GM12878 (cell line): ENCODE measurements around the gene CDC25C. TPM values are rescaled to one million over a fixed set of nuclear protein-coding genes. Genes with fewer than 3 reads are reported as not detected.

Experiments used
- ATAC-seq: fragments of 200-7000 bp; cut with Tn5 transposase; 3 replicates; pipeline ENCODE4 v1.9.1; 2020; ENCODE audit warnings: mild to moderate bottlenecking, moderate library complexity
- BruUV-seq: library from RNA; stranded (reverse); fragments of 400-500 nt; replicated peaks from 2 replicates; lab custom pipeline; 2021; lab: Mats Ljungman, UMichigan
- CTCF ChIA-PET: fragments of 300-600 bp; sonication (Branson Sonifier 250); formaldehyde crosslinking; extraction: SDS; loops from one replicate; lab custom pipeline; 2021; ENCODE audit warnings: inconsistent platforms; lab: Yijun Ruan, JAX
- POLR2A ChIA-PET: fragments of 350-600 bp; formaldehyde crosslinking; extraction: SDS; loops from one replicate; lab custom pipeline; 2021; ENCODE audit warnings: inconsistent platforms; lab: Charles Lee
- RAD21 ChIA-PET: fragments of 300-600 bp; sonication (Branson Sonifier 250); formaldehyde crosslinking; loops from one replicate; lab custom pipeline; 2023; ENCODE audit warnings: antibody characterized with exemption; ENCODE audit not compliant: unreplicated experiment; lab: Charles Lee
- SMC1A ChIA-PET: fragments of 300-600 bp; sonication (Branson Sonifier 250); formaldehyde crosslinking; loops from one replicate; lab custom pipeline; 2023; ENCODE audit not compliant: unreplicated experiment, uncharacterized antibody; lab: Charles Lee
- DNase-seq: peaks from one replicate; pipeline ENCODE4 v3.0.0-alpha.2; 2011; ENCODE audit warnings: low read depth, low spot score
- FAIRE-seq: peaks from 3 replicates; lab custom pipeline; 2011; peaks lifted over from hg19 to GRCh38; lab: Jason Lieb, UNC
- H2AFZ ChIP-seq: 2 replicates; pipeline ENCODE4 v1.6.0; 2011; ENCODE audit warnings: low read depth, low read length, control low read depth; ENCODE audit not compliant: control insufficient read depth
- H3K27ac ChIP-seq: 2 replicates; pipeline ENCODE4 v1.5.1; 2011; ENCODE audit warnings: control low read depth; ENCODE audit not compliant: control insufficient read depth, insufficient read depth
- H3K27me3 ChIP-seq, 2 experiments: replicated peaks in 1 of 2; 2 replicates each; pipeline versions ENCODE4 v1.6.0 to v1.6.1; 2011; ENCODE audit warnings: low read length in 1 of 2; ENCODE audit not compliant: control insufficient read depth in 2 of 2, insufficient read depth in 2 of 2
- H3K36me3 ChIP-seq, 2 experiments: 2 replicates each; pipeline ENCODE4 v1.5.1; 2011; ENCODE audit warnings: low read length in 1 of 2; ENCODE audit not compliant: control insufficient read depth in 2 of 2, insufficient read depth in 2 of 2
- H3K4me1 ChIP-seq: 2 replicates; pipeline ENCODE4 v1.6.1; 2011; ENCODE audit warnings: mild to moderate bottlenecking, low read length, moderate library complexity, mixed read lengths; ENCODE audit not compliant: control insufficient read depth, insufficient read depth
- H3K4me2 ChIP-seq: 2 replicates; pipeline ENCODE4 v1.6.0; 2011; ENCODE audit warnings: control low read depth; ENCODE audit not compliant: control insufficient read depth, insufficient read depth
- H3K4me3 ChIP-seq: fragments of 200-600 bp; sonication (generic); 2 replicates; pipeline ENCODE4 v1.5.1; 2016
- H3K79me2 ChIP-seq: 2 replicates; pipeline ENCODE4 v1.6.0; 2011; ENCODE audit warnings: low read length; ENCODE audit not compliant: control insufficient read depth, insufficient read depth
- H3K9ac ChIP-seq: 2 replicates; pipeline ENCODE4 v1.8.0; 2011; ENCODE audit warnings: low read length, control low read depth, mixed read lengths; ENCODE audit not compliant: control insufficient read depth, insufficient read depth
- H3K9me3 ChIP-seq: replicated peaks from 3 replicates; pipeline ENCODE4 v1.5.1; 2011; ENCODE audit warnings: mild to moderate bottlenecking, low read length; ENCODE audit not compliant: control insufficient read depth, insufficient read depth
- H4K20me1 ChIP-seq: 2 replicates; pipeline ENCODE4 v1.6.0; 2011; ENCODE audit not compliant: control insufficient read depth, insufficient read depth
- ASH2L ChIP-seq: fragments of 300-600, 200-600 bp; sonication (generic); IDR thresholded peaks from 2 replicates; pipeline ENCODE4 v1.6.1; 2017; ENCODE audit warnings: low read depth, mild to moderate bottlenecking, borderline replicate concordance
- ZSCAN29 ChIP-seq: fragments of 450-650 bp; IDR thresholded peaks from 2 replicates; pipeline ENCODE4 v1.6.1; 2017; ENCODE audit warnings: mild to moderate bottlenecking, moderate library complexity
- WGBS: methylation state at CpG from one replicate; pipeline ENCODE4 v1.1.6; 2016; ENCODE audit warnings: low lambda C conversion rate; ENCODE audit not compliant: insufficient replicate concordance, insufficient coverage; ENCODE audit errors: missing lambda C conversion rate; 5-methylcytosine and 5-hydroxymethylcytosine counted together
- in situ Hi-C: fragments of 300-500 bp; cut with MboI; formaldehyde crosslinking; loops from 9 replicates; pipeline ENCODE4 v1.14.3; 2018; ENCODE audit warnings: mixed read lengths
- intact Hi-C: fragments of 100-400 bp; cut with micrococcal nuclease; formaldehyde crosslinking; loops from one replicate; pipeline ENCODE4 v1.14.2; 2022; ENCODE audit not compliant: unreplicated experiment
- polyA plus RNA-seq, 11 experiments: library from polyadenylated mRNA; depleted of rRNA in 4 of 11; unstranded in 6 of 11; stranded (reverse) in 5 of 11; fragments of >200 nt; fragmentation: Nextera tagmentation in 4 of 11; fragmentation: Illumina TruSeq in 1 of 11; extraction: Ambion mirVana in 4 of 11; extraction: Trizol in 1 of 11; gene quantifications; 1 replicate in 1 of 11; 2 replicates in 10 of 11; pipeline versions ENCODE4 v1.2.1 to v1.2.3, GENCODE V29; 2011 to 2016; ENCODE audit warnings: inconsistent platforms in 2 of 11, missing spikeins in 2 of 11, low read depth in 1 of 11
- total RNA-seq, 4 experiments: library from RNA; depleted of rRNA in 3 of 4; stranded (reverse); fragments of >200 nt in 3 of 4; fragmentation: Illumina TruSeq in 1 of 4; extraction: Trizol in 1 of 4; gene quantifications; 2 replicates each; pipeline versions ENCODE4 v1.2.1 to v1.2.3, GENCODE V29; 2013 to 2021

CDC25C gene
- total and polyA plus RNA-seq, 10 of the 15 experiments (the other 5 are each of a cell fraction or from before 2014, with no cell fraction given), result 9.2 to 30.7 (median 14.9) TPM

- Histone ChIP-seq H3K27me3 (peaks cover 0 to 2% of the 10 kb centered on the region in 2 experiments; a peak in 1 of 4 replicates), H3K79me2 (no peaks in the 10 kb centered on the region), H4K20me1 (no peaks in the 10 kb centered on the region), H3K36me3 (no peaks in the 10 kb centered on the region), H3K27ac (no peak within 1 kb of the TSS), H2AFZ (peak within 1 kb of the TSS; percentile 29), H3K4me1 (no peaks in the 10 kb centered on the region; the same call in 1 of the 2 replicates), H3K9ac (no peak within 1 kb of the TSS; the same call in 1 of the 2 replicates), H3K9me3 (no peaks in the 10 kb centered on the region), H3K4me3 (peak within 1 kb of the TSS; percentile 47; the same call in 1 of the 2 replicates), H3K4me2 (peak within 1 kb of the TSS; percentile 84)
- no peak for TF ChIP-seq ASH2L
- intact Hi-C loops, result no loop called here
- BruUV-seq, result no TSS peak
- ATAC-seq, result peak; percentile 77
- RAD21 ChIA-PET, result no interaction called here
- in situ Hi-C loops, result no loop called here
- FAIRE-seq, result no peak
- POLR2A ChIA-PET, result no interaction called here
- CTCF ChIA-PET, result interaction anchor here (0.5 to 0.7 kb wide), 2 partner anchors 79 to 97 kb away, joined by 3 read pairs; no protein-coding TSS in a partner anchor
- DNase-seq, result no peak
- SMC1A ChIA-PET, result no interaction called here
- under 1% methylated on average over 39 of the region's 62 CpGs for WGBS
These were observed 57.3 kb downstream of the CDC25C start, which contains the start of gene GFRA3 for GRCh38 chr5:138274189-138274853. Gene GFRA3, minus strand, starts transcription at chr5:138274621. Its CDS starts 197 bp downstream, at chr5:138274424.

DNA sequence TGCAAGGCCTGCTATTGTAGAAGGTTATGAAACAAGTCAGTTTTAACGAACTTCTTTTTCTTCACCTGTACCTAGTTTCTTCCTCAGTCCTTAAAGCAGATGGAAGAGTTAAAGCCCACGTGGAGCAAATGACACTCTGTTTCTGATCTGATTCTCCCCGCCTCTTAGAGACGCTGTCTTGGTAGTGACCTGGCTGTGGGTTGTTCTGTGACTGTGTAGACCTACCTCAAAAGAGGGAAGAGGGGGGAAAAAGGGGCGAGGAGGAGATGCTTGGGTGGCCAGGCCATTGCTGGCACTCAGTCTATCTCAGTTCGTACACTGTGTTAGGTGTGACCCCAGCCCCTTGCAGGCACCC, 57.8 kb downstream of the CDC25C start:
- ChIA-PET SMC1A (no interaction called here), RAD21 (no interaction called here), POLR2A (no interaction called here), CTCF (no interaction called here)
- Histone ChIP-seq H3K4me3 (no peak overlapping the region; the same call in 1 of the 2 replicates), H3K36me3 (no peaks in the 10 kb centered on the region), H3K79me2 (no peaks in the 10 kb centered on the region), H3K4me1 (no peaks in the 10 kb centered on the region; the same call in 1 of the 2 replicates), H4K20me1 (no peaks in the 10 kb centered on the region), H3K4me2 (peak overlapping the region; percentile 84), H3K27ac (no peak overlapping the region), H3K9ac (no peak overlapping the region), H3K9me3 (no peaks in the 10 kb centered on the region), H2AFZ (peak overlapping the region; percentile 29), H3K27me3 (peaks cover 0 to 2% of the 10 kb centered on the region in 2 experiments; a peak in 1 of 4 replicates)
- BruUV-seq, result no TSS peak
- 66% methylated on average over 6 of the region's 6 CpGs for WGBS
- in situ Hi-C loops, result no loop called here
- DNase-seq (no peak), ATAC-seq (no peak), FAIRE-seq (no peak)
- intact Hi-C loops, result no loop called here
- no peak for TF ChIP-seq ZSCAN29
